Nephron progenitor cell (in vitro differentiated cells): Measurements from ENCODE around the gene KMT2E.

Source experiments
- DNase-seq: peaks from one replicate; pipeline ENCODE4 v3.0.0; 2021
- H3K27ac Mint-ChIP-seq: 2 replicates; pipeline ENCODE4 v1.8.0; 2021; ENCODE audit warnings: mild to moderate bottlenecking, moderate library complexity, mixed read lengths
- H3K27me3 Mint-ChIP-seq: 2 replicates; pipeline ENCODE4 v1.8.0; 2021; ENCODE audit warnings: mild to moderate bottlenecking, low read depth, mixed read lengths; ENCODE audit not compliant: poor library complexity
- H3K36me3 Mint-ChIP-seq: 2 replicates; pipeline ENCODE4 v1.8.0; 2021; ENCODE audit warnings: low read depth, mixed read lengths
- H3K4me1 Mint-ChIP-seq: 2 replicates; pipeline ENCODE4 v1.8.0; 2021; ENCODE audit warnings: mixed read lengths
- H3K4me3 Mint-ChIP-seq: 2 replicates; pipeline ENCODE4 v1.8.0; 2021; ENCODE audit warnings: mild to moderate bottlenecking, moderate library complexity, mixed read lengths
- H3K9me3 Mint-ChIP-seq: 2 replicates; pipeline ENCODE4 v1.8.0; 2021; ENCODE audit warnings: mild to moderate bottlenecking, moderate library complexity, mixed read lengths
- TF ChIP-seq, protein P1 (sequence below): fragments of 200-600 bp; sonication (generic); IDR thresholded peaks from 2 replicates; pipeline ENCODE4 v1.5.0; 2021; ENCODE audit warnings: antibody characterized with exemption

The KMT2E gene

DNA sequence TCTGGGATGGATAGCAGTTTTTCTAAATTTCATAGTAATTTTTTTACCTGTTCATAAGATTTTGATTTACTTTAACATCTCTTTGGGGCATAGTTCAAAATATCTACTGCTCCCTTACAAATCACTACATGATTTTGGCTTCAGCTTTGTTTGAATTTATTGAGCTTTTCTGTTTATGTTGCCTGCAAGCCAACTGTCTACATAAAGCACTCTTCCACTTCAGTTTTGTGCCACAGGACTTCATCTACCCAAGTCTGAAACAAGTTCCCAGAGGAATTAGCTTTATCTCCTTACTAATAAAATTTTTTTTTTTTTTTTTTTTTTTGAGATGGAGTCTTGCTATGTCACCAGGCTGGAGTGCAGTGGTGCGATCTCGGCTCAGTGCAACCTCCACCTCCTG, 45.4 kb upstream of the KMT2E start:
- peaks cover 9% of the 10 kb centered on the region for H3K9me3 Mint-ChIP-seq
- DNase-seq = no peak
- no peak overlapping the region for H3K27ac Mint-ChIP-seq
- H3K36me3 Mint-ChIP-seq = no peaks in the 10 kb centered on the region
- TF ChIP-seq, protein P1, sequence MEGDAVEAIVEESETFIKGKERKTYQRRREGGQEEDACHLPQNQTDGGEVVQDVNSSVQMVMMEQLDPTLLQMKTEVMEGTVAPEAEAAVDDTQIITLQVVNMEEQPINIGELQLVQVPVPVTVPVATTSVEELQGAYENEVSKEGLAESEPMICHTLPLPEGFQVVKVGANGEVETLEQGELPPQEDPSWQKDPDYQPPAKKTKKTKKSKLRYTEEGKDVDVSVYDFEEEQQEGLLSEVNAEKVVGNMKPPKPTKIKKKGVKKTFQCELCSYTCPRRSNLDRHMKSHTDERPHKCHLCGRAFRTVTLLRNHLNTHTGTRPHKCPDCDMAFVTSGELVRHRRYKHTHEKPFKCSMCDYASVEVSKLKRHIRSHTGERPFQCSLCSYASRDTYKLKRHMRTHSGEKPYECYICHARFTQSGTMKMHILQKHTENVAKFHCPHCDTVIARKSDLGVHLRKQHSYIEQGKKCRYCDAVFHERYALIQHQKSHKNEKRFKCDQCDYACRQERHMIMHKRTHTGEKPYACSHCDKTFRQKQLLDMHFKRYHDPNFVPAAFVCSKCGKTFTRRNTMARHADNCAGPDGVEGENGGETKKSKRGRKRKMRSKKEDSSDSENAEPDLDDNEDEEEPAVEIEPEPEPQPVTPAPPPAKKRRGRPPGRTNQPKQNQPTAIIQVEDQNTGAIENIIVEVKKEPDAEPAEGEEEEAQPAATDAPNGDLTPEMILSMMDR = no peak
- peaks cover 14% of the 10 kb centered on the region for H3K4me1 Mint-ChIP-seq
- no peak overlapping the region for H3K4me3 Mint-ChIP-seq
- H3K27me3 Mint-ChIP-seq = no peaks in the 10 kb centered on the region

DNA sequence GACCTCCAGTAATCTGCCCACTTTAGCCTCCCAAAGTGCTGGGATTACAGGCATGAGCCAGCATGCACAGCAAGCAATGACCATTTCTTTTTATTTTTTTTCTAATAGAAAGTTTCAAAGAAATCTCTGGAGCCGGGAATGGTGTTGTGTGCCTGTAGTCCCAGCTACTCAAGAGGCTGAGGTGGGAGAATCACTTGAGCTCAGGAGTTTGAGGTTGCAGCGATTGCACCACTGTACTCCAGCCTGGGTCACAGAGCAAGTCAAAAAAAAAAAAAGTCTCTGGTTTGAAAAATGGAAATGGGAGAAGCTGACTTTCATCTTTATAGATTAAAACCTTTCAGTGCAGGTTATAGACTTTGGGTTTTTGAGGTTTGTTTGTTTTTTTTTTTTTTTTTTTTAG, 44.8 kb upstream of the KMT2E start:
- DNase-seq = no peak
- Mint-ChIP-seq H3K36me3 (peaks cover 3% of the 10 kb centered on the region), H3K27ac (no peak overlapping the region), H3K4me1 (peaks cover 14% of the 10 kb centered on the region), H3K27me3 (no peaks in the 10 kb centered on the region), H3K9me3 (peaks cover 4% of the 10 kb centered on the region), H3K4me3 (no peak overlapping the region)
- TF ChIP-seq, protein P1 = no peak

DNA sequence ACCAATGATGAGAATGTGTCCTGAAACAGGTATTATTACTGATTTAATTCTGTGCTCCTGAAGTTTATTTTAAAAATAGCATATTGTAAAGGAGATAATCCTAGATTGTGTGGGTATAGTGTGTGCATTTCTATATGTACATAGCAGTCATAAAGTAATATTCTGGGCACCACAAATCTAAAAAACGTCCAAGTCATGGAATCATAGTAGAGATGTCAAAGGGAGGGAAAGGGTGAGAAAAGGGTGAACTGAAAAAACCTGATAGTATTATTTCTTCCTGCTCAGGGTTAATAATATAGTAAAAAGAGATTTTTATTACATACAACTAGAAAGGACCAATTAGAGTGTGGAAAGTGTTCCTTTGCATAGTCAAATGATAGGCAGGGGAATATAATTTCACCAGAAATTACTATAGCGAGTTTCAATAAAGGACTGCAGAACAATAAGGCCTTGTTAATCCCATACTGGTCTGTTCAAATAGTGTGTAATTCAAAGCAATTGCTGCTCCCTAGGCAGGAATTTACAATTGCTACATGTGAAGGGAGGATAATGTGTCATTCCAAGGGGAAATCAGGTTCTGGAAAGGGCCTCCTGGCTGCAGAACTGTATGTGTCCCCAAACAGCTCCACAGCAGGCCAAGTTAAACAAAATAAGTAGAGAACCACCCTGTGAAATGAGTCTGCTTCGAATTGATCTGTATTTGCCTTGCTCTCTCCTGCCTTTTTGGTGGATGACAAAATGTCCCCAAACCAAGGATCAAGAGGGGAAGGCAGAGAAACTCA, 42.5 kb upstream of the KMT2E start:
- no peaks in the 10 kb centered on the region for H3K27me3 Mint-ChIP-seq
- no peaks in the 10 kb centered on the region for H3K9me3 Mint-ChIP-seq
- H3K27ac Mint-ChIP-seq = peak overlapping the region; percentile 64
- no peak for DNase-seq
- peaks cover 7% of the 10 kb centered on the region for H3K36me3 Mint-ChIP-seq
- H3K4me1 Mint-ChIP-seq = peaks cover 18% of the 10 kb centered on the region
- H3K4me3 Mint-ChIP-seq = no peak overlapping the region
- TF ChIP-seq, protein P1 = no peak

DNA sequence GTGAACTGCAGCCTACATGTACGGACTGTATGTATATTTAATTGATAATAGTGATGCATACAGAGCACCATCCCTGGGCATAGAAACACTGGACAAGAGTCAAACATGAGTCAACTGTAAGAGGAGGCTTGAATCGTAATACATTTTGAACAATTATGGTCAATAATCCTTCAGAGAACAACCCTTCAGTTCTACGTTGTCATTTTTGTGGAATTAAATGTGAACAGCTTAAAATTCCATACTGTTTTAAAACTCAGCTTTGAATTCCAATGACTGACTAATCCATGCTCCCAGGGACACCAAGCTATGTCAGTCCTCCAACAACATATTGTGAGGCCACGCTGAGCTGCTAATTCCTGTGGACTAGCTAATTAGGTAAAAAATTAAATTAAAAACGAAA, 41.5 kb upstream of the KMT2E start:
- Mint-ChIP-seq H3K4me3 (no peak overlapping the region), H3K27ac (no peak overlapping the region), H3K4me1 (peaks cover 28% of the 10 kb centered on the region), H3K36me3 (peaks cover 7% of the 10 kb centered on the region), H3K27me3 (no peaks in the 10 kb centered on the region), H3K9me3 (no peaks in the 10 kb centered on the region)
- no peak for DNase-seq
- TF ChIP-seq, protein P1 = no peak

DNA sequence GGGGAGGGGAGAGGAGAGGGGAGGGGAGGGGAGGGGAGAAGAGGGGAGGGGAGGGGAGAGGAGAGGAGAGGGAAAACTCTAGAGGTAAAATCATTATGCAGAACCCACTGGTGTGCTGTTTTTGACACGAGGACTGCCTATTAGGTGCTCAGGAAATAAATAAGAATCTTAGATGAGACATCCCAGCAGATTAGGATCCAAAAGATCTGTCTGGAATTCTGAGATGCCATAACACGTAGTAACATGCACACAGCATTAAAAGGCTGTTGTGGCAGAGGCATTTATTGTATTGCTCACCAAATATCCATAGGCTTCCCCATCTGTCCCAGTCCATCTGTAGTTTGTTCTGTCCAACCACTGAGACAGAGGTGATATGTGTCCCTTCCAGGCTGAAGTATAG, 40.8 kb upstream of the KMT2E start:
- H3K36me3 Mint-ChIP-seq = peaks cover 7% of the 10 kb centered on the region
- no peak overlapping the region for H3K4me3 Mint-ChIP-seq

More for the DNA sequence above, 40.8 kb upstream of the KMT2E start:
- H3K4me1 Mint-ChIP-seq = peaks cover 36% of the 10 kb centered on the region
- TF ChIP-seq, protein P1 = no peak
- H3K9me3 Mint-ChIP-seq = no peaks in the 10 kb centered on the region
- H3K27ac Mint-ChIP-seq = no peak overlapping the region
- DNase-seq = no peak
- no peaks in the 10 kb centered on the region for H3K27me3 Mint-ChIP-seq
